Stimulated activated CD8-positive, alpha-beta memory T cell treated with anti-CD3 and anti-CD28 coated beads, Interleukin-7, amount 100 ng/mL, for 24 hours (primary cell): ENCODE measurements around the gene DRD2.

Source experiments
- DNase-seq: peaks from one replicate; pipeline ENCODE4 v3.0.0-alpha.2; 2020; ENCODE audit warnings: low read depth

DRD2 gene

GRCh38 chr11:113444502-113445123 lies 30.6 kb downstream of the DRD2 start:
- DNase-seq = no peak

- DNase-seq = no peak
Measured at GRCh38 chr11:113440816-113441215, 34.4 kb downstream of the DRD2 start.

- no peak for DNase-seq
Measured at GRCh38 chr11:113436672-113437252, 38.4 kb downstream of the DRD2 start.

GRCh38 chr11:113435190-113435968 lies 39.8 kb downstream of the DRD2 start:
- no peak for DNase-seq

- DNase-seq = no peak
Measured at GRCh38 chr11:113431746-113432145, 43.5 kb downstream of the DRD2 start.

- no peak for DNase-seq
Measured at GRCh38 chr11:113426686-113427085, 48.5 kb downstream of the DRD2 start.

- no peak for DNase-seq
Measured at GRCh38 chr11:113420808-113421207, 54.4 kb downstream of the DRD2 start.

- no peak for DNase-seq
Measured at GRCh38 chr11:113419454-113420003, 55.7 kb downstream of the DRD2 start.

GRCh38 chr11:113417428-113417827 lies 57.8 kb downstream of the DRD2 start:
- no peak for DNase-seq

- DNase-seq = no peak
Measured at GRCh38 chr11:113415343-113415742, 59.9 kb downstream of the DRD2 start.

GRCh38 chr11:113412675-113413074 lies 62.5 kb downstream of the DRD2 start:
- DNase-seq = no peak

- DNase-seq = no peak
Measured at GRCh38 chr11:113411536-113411935, 63.7 kb downstream of the DRD2 start.

- DNase-seq = no peak
Measured at GRCh38 chr11:113410414-113411135, 64.6 kb downstream of the DRD2 start.

GRCh38 chr11:113409526-113409925 lies 65.7 kb downstream of the DRD2 start:
- no peak for DNase-seq

- no peak for DNase-seq
Measured at GRCh38 chr11:113408887-113409286, 66.3 kb downstream of the DRD2 start.

GRCh38 chr11:113408206-113408605 lies 67.0 kb downstream of the DRD2 start:
- DNase-seq = no peak

- no peak for DNase-seq
Measured at GRCh38 chr11:113407163-113407562, 68.0 kb downstream of the DRD2 start.

GRCh38 chr11:113405724-113406478 lies 69.3 kb downstream of the DRD2 start:
- no peak for DNase-seq

GRCh38 chr11:113404859-113405430 lies 70.3 kb downstream of the DRD2 start:
- no peak for DNase-seq

GRCh38 chr11:113401718-113402117 lies 73.5 kb downstream of the DRD2 start:
- no peak for DNase-seq

- DNase-seq = no peak
Measured at GRCh38 chr11:113400631-113401230, 74.5 kb downstream of the DRD2 start.
